Measurements from ENCODE around the gene PNCK. TPM values are rescaled to one million over a fixed set of nuclear protein-coding genes. Genes with fewer than 3 reads are reported as not detected.

Gene PNCK
- total and polyA plus RNA-seq, 2 experiments from 2014 or later: 3.5 to 11.9 TPM

GRCh38 chrX:153649178-153649914, 24.3 kb downstream of the PNCK start:
- H3K27me3 Mint-ChIP-seq (ENCODE audit: insufficient read depth, low read depth, poor library complexity): peaks cover 47% of the 10 kb centered on the region
- H3K27me3 ChIP-seq (ENCODE audit: insufficient read depth): peaks cover 52% of the 10 kb centered on the region
- H3K36me3 Mint-ChIP-seq (ENCODE audit: low read depth): no peaks in the 10 kb centered on the region
- DNase-seq (ENCODE audit: low spot score) (peak; percentile 81), ATAC-seq (peak; percentile 67)
- no peak overlapping the region for H2AFZ ChIP-seq
- H3K4me2 ChIP-seq: no peak overlapping the region
- H3K9me2 ChIP-seq (ENCODE audit: insufficient read depth): no peaks in the 10 kb centered on the region
- H3K27ac ChIP-seq (ENCODE audit: low read depth): no peak overlapping the region
- TF ChIP-seq CTCF (conservative IDR thresholded peaks at IDR 0.05; ENCODE audit: low read depth in 2 of 2): peak; percentile 39 to 79
- no peak for TF ChIP-seq EZH2 (IDR thresholded peaks at IDR 0.05; ENCODE audit: low read depth, unreplicated experiment)
- H3K4me3 Mint-ChIP-seq: no peak overlapping the region
- H3K4me1 Mint-ChIP-seq: peaks cover 3% of the 10 kb centered on the region; the same call in 2 of the 3 replicates
- H3K4me3 ChIP-seq: no peak overlapping the region
- no peaks in the 10 kb centered on the region for H3K36me3 ChIP-seq (ENCODE audit: insufficient read depth)
- no peaks in the 10 kb centered on the region for H3K4me1 ChIP-seq (ENCODE audit: insufficient read depth)
- no peak overlapping the region for H3K27ac Mint-ChIP-seq
- no peaks in the 10 kb centered on the region for H4K20me1 ChIP-seq (replicated peaks; ENCODE audit: insufficient read depth)
- peaks cover 3% of the 10 kb centered on the region; the same call in 2 of the 3 replicates for H3K9me3 Mint-ChIP-seq
- no peaks in the 10 kb centered on the region for H3F3A ChIP-seq (replicated peaks; ENCODE audit: low read depth)
- no peaks in the 10 kb centered on the region for H3K79me2 ChIP-seq (replicated peaks; ENCODE audit: insufficient read depth)

- Mint-ChIP-seq H3K27me3 (ENCODE audit: insufficient read depth, low read depth, poor library complexity) (peaks cover 52% of the 10 kb centered on the region), H3K36me3 (ENCODE audit: low read depth) (no peaks in the 10 kb centered on the region), H3K27ac (no peak overlapping the region), H3K4me3 (no peak overlapping the region), H3K9me3 (no peaks in the 10 kb centered on the region; the same call in 1 of the 3 replicates), H3K4me1 (peaks cover 3% of the 10 kb centered on the region; the same call in 2 of the 3 replicates)
- peaks cover 58% of the 10 kb centered on the region for H3K27me3 ChIP-seq (ENCODE audit: insufficient read depth)
- no peak overlapping the region for H3K27ac ChIP-seq (ENCODE audit: low read depth)
- no peak for ATAC-seq
- no peaks in the 10 kb centered on the region for H3K36me3 ChIP-seq (ENCODE audit: insufficient read depth)
- TF ChIP-seq STAT1 (IDR thresholded peaks at IDR 0.05; ENCODE audit: unreplicated experiment): no peak
- TF ChIP-seq JUNB (IDR thresholded peaks at IDR 0.05; ENCODE audit: unreplicated experiment): no peak
- TF ChIP-seq EZH2 (IDR thresholded peaks at IDR 0.05; ENCODE audit: low read depth, unreplicated experiment): peak; percentile 61
- H2AFZ ChIP-seq: no peak overlapping the region
- peak overlapping the region; percentile 38; the same call in 1 of the 2 replicates for H3K4me2 ChIP-seq
- no peaks in the 10 kb centered on the region for H3K9me2 ChIP-seq (ENCODE audit: insufficient read depth)
- H3K4me3 ChIP-seq: peak overlapping the region; percentile 44; the same call in 1 of the 2 replicates
- no peaks in the 10 kb centered on the region for H3K4me1 ChIP-seq (ENCODE audit: insufficient read depth)
- H4K20me1 ChIP-seq (replicated peaks; ENCODE audit: insufficient read depth): no peaks in the 10 kb centered on the region
- DNase-seq (ENCODE audit: low spot score): no peak
- no peaks in the 10 kb centered on the region for H3F3A ChIP-seq (replicated peaks; ENCODE audit: low read depth)
- no peaks in the 10 kb centered on the region for H3K79me2 ChIP-seq (replicated peaks; ENCODE audit: insufficient read depth)
These were observed 25.0 kb downstream of the PNCK start for GRCh38 chrX:153648358-153649177.

Data from GM23338 (cell line).